HepG2 (cell line): ENCODE results near the gene KCNIP4. TPM values are rescaled to one million over a fixed set of nuclear protein-coding genes. Genes with fewer than 3 reads are reported as not detected.

Experiments used
- ATAC-seq: fragments of 200-7000 bp; cut with Tn5 transposase; 3 replicates; pipeline ENCODE4 v1.9.1; 2020; ENCODE audit warnings: mild to moderate bottlenecking, moderate library complexity
- BruUV-seq: library from RNA; stranded (reverse); fragments of 400-500 nt; replicated peaks from 2 replicates; lab custom pipeline; 2021; lab: Mats Ljungman, UMichigan
- CTCF ChIA-PET: fragments of 300-600 bp; formaldehyde crosslinking; extraction: SDS; loops from one replicate; lab custom pipeline; 2021; ENCODE audit warnings: low total read pairs, inconsistent platforms, low intra/inter-chr PET ratio; lab: Yijun Ruan, JAX
- POLR2A ChIA-PET: fragments of 350-600 bp; sonication (Branson Sonifier 250); formaldehyde crosslinking; loops from one replicate; lab custom pipeline; 2020; ENCODE audit warnings: antibody characterized with exemption, inconsistent platforms; lab: Yijun Ruan, JAX
- DNase-seq: peaks from one replicate; pipeline ENCODE4 v3.0.0-alpha.2; 2015; ENCODE audit warnings: low spot score
- FAIRE-seq: peaks from 3 replicates; lab custom pipeline; 2011; peaks lifted over from hg19 to GRCh38; lab: Jason Lieb, UNC
- H2AFZ ChIP-seq: one replicate; pipeline ENCODE4 v1.6.1; 2011; ENCODE audit warnings: low read length, inconsistent platforms
- H3K27ac ChIP-seq: fragments of 300-600 bp; 3 replicates; pipeline ENCODE4 v1.8.0; 2011; ENCODE audit warnings: mixed run types, mild to moderate bottlenecking, mixed read lengths, low read length, inconsistent platforms; ENCODE audit not compliant: insufficient read depth; ENCODE audit errors: extremely low read length
- H3K27me3 ChIP-seq, 2 experiments: fragments of 200-600 bp in 1 of 2; 2 replicates in 1 of 2; 3 replicates in 1 of 2; pipeline versions ENCODE4 v1.6.0 to v1.8.0; 2011; ENCODE audit warnings: low read length in 2 of 2, mild to moderate bottlenecking in 2 of 2, moderate library complexity in 2 of 2, inconsistent platforms in 1 of 2; ENCODE audit not compliant: insufficient read depth in 2 of 2, control insufficient read depth in 1 of 2
- H3K36me3 ChIP-seq, 2 experiments: fragments of 200-600 bp in 1 of 2; replicated peaks in 1 of 2; 2 replicates in 1 of 2; 3 replicates in 1 of 2; pipeline versions ENCODE4 v1.5.1 to v1.8.0; 2011; ENCODE audit warnings: low read length in 2 of 2, inconsistent platforms in 1 of 2; ENCODE audit not compliant: insufficient read depth in 2 of 2, control insufficient read depth in 1 of 2
- H3K4me1 ChIP-seq: 2 replicates; pipeline ENCODE4 v1.5.1; 2012; ENCODE audit warnings: low read length, inconsistent platforms; ENCODE audit not compliant: insufficient read depth
- H3K4me2 ChIP-seq: 2 replicates; pipeline ENCODE4 v1.6.0; 2011; ENCODE audit warnings: low read depth, low read length, inconsistent platforms
- H3K4me3 ChIP-seq, 3 experiments: fragments of 200-600 bp in 1 of 3; sonication (generic), shearing (Covaris generic) in 1 of 3; replicated peaks in 1 of 3; 2 replicates each; pipeline ENCODE4 v1.5.1; 2011 to 2016; ENCODE audit warnings: low read length in 3 of 3, inconsistent platforms in 2 of 3, low read depth in 2 of 3, mild to moderate bottlenecking in 2 of 3, control low read depth in 1 of 3, mixed read lengths in 1 of 3; ENCODE audit not compliant: insufficient read depth in 1 of 3
- H3K79me2 ChIP-seq: one replicate; pipeline ENCODE4 v1.6.1; 2011; ENCODE audit warnings: low read length, inconsistent platforms; ENCODE audit not compliant: insufficient read depth
- H3K9ac ChIP-seq: 2 replicates; pipeline ENCODE4 v1.6.0; 2011; ENCODE audit warnings: mild to moderate bottlenecking, low read depth, low read length, inconsistent platforms; ENCODE audit not compliant: insufficient read depth
- H3K9me3 ChIP-seq: 2 replicates; pipeline ENCODE4 v1.5.1; 2012; ENCODE audit warnings: mild to moderate bottlenecking, low read length
- H4K20me1 ChIP-seq: 2 replicates; pipeline ENCODE4 v1.6.0; 2011; ENCODE audit warnings: inconsistent platforms, mild to moderate bottlenecking, low read length, moderate library complexity; ENCODE audit not compliant: insufficient read depth
- FOXA1 ChIP-seq, 2 experiments: fragments of 450-650 bp in 1 of 2; sonication (generic) in 1 of 2; formaldehyde crosslinking in 1 of 2; IDR thresholded peaks; 2 replicates each; pipeline versions ENCODE4 v1.4.0 to v1.6.1; 2016 to 2020; ENCODE audit warnings: missing genetic modification reagents in 1 of 2
- RAD51 ChIP-seq: fragments of 450-650 bp; IDR thresholded peaks from 2 replicates; pipeline ENCODE4 v1.6.1; 2016; ENCODE audit warnings: borderline replicate concordance
- RBM39 ChIP-seq: fragments of 200-400 bp; formaldehyde crosslinking; IDR thresholded peaks from one replicate; pipeline ENCODE4 v1.6.1; 2018; ENCODE audit warnings: antibody characterized with exemption, mild to moderate bottlenecking, low read depth, low read length; ENCODE audit not compliant: poor library complexity, severe bottlenecking
- ZNF570 ChIP-seq: sonication (generic); formaldehyde crosslinking; IDR thresholded peaks from 2 replicates; pipeline ENCODE4 v1.4.0; 2020; ENCODE audit warnings: mild to moderate bottlenecking, missing genetic modification reagents, borderline replicate concordance
- WGBS: methylation state at CpG from one replicate; pipeline ENCODE4 v1.1.6; 2017; ENCODE audit warnings: low lambda C conversion rate; 5-methylcytosine and 5-hydroxymethylcytosine counted together
- in situ Hi-C: cut with HindIII; loops from 2 replicates; pipeline ENCODE4 v1.10.0; 2017; ENCODE audit warnings: low pct_unique_long_range_greater_than_20kb; ENCODE audit not compliant: extremely low pct_ligation_motif_present
- intact Hi-C: fragments of 100-400 bp; cut with micrococcal nuclease; formaldehyde crosslinking; loops from one replicate; pipeline ENCODE4 v1.10.0; 2022; ENCODE audit not compliant: unreplicated experiment
- polyA plus RNA-seq, 8 experiments: library from polyadenylated mRNA; depleted of rRNA in 3 of 8; stranded (reverse) in 7 of 8; unstranded in 1 of 8; fragments of >200 nt; fragmentation: Illumina TruSeq in 4 of 8; extraction: Trizol in 4 of 8; gene quantifications; 2 replicates each; pipeline versions ENCODE4 v1.2.1 to v1.2.3, GENCODE V29; 2011 to 2016; ENCODE audit warnings: low read depth in 4 of 8, missing spikeins in 1 of 8, mixed read lengths in 1 of 8; ENCODE audit not compliant: insufficient read depth in 1 of 8
- total RNA-seq, 5 experiments: library from RNA; depleted of rRNA; stranded (reverse); fragments of >200 nt; fragmentation: Illumina TruSeq; extraction: Trizol; gene quantifications; 2 replicates each; pipeline ENCODE4 v1.2.3, GENCODE V29; 2016; ENCODE audit warnings: low read depth in 1 of 5
- TF ChIP-seq, protein P1 (sequence below): sonication (generic); formaldehyde crosslinking; conservative IDR thresholded peaks from 2 replicates; pipeline ENCODE4 v1.4.0; 2020; ENCODE audit warnings: missing genetic modification reagents

Gene KCNIP4
- total and polyA plus RNA-seq, 2 of the 13 experiments (the other 11 are each of a cell fraction or from before 2014, with no cell fraction given): 0.09 TPM; not detected in 1

DNA sequence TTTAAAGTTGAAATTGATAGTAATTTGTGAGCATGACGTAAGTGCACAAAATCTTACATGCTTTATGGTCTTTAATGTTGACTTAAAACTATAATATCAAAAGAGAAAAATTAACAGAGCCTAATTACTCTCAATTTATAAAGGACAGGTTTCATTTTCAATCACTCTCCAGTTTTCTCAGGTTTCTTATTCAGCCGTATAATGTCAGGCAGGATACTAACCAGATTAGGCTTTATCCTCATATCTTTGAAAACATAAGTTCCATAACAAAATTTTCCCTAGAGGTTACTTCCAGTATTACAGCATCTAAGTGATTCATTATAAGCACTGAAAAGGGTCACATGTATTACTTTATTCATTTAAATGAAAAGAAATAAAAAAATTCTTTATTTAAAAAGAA is 756.2 kb downstream of the KCNIP4 start:
- no peak overlapping the region for H3K27ac ChIP-seq
- 64% methylated on average over 2 of the region's 2 CpGs for WGBS
- no peak overlapping the region for H3K4me2 ChIP-seq
- no peak for FAIRE-seq
- no peak overlapping the region for H2AFZ ChIP-seq
- H3K27me3 ChIP-seq: no peaks in the 10 kb centered on the region; a peak in 1 of 5 replicates
- no peak overlapping the region for H3K4me3 ChIP-seq
- H3K9ac ChIP-seq: no peak overlapping the region
- H3K9me3 ChIP-seq: peaks cover 24% of the 10 kb centered on the region; the same call in 1 of the 2 replicates
- CTCF ChIA-PET: no interaction called here
- intact Hi-C loops (no loop called here), in situ Hi-C loops (no loop called here)
- no peaks in the 10 kb centered on the region for H3K4me1 ChIP-seq
- no peaks in the 10 kb centered on the region for H3K36me3 ChIP-seq
- BruUV-seq: no TSS peak
- no peak for ATAC-seq
- H4K20me1 ChIP-seq: no peaks in the 10 kb centered on the region
- H3K79me2 ChIP-seq: no peaks in the 10 kb centered on the region
- TF ChIP-seq ZNF570 (CRISPR knock-in tag): no peak
- no peak for DNase-seq
- POLR2A ChIA-PET: no interaction called here

DNA sequence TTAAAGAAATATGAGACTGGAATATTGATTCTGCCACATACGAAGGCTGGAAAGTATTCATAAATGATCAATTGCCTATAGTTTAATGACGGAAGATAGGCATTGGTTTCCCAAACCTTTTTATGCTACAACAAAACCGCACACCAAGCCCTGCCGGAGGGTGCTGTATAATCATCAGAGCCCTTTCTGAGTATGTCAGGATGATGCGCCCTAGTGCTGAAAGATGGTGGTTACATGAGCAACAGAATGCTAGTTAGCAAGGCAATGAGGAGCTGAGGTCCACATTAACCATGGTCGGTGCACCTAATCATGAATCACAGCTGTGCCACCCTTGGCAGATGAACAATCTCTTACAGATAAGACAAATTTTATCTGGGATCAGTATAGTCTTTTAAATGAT is 757.3 kb downstream of the KCNIP4 start:
- H3K4me1 ChIP-seq: no peaks in the 10 kb centered on the region
- FAIRE-seq (no peak), ATAC-seq (no peak), DNase-seq (no peak)
- ChIA-PET POLR2A (no interaction called here), CTCF (no interaction called here)
- no peak overlapping the region for H3K27ac ChIP-seq
- no peak overlapping the region for H3K4me2 ChIP-seq
- in situ Hi-C loops (no loop called here), intact Hi-C loops (no loop called here)
- H2AFZ ChIP-seq: no peak overlapping the region
- H3K79me2 ChIP-seq: no peaks in the 10 kb centered on the region
- H3K9ac ChIP-seq: no peak overlapping the region
- no peaks in the 10 kb centered on the region for H3K36me3 ChIP-seq
- 63% methylated on average over 6 of the region's 6 CpGs for WGBS
- TF ChIP-seq, protein P1, sequence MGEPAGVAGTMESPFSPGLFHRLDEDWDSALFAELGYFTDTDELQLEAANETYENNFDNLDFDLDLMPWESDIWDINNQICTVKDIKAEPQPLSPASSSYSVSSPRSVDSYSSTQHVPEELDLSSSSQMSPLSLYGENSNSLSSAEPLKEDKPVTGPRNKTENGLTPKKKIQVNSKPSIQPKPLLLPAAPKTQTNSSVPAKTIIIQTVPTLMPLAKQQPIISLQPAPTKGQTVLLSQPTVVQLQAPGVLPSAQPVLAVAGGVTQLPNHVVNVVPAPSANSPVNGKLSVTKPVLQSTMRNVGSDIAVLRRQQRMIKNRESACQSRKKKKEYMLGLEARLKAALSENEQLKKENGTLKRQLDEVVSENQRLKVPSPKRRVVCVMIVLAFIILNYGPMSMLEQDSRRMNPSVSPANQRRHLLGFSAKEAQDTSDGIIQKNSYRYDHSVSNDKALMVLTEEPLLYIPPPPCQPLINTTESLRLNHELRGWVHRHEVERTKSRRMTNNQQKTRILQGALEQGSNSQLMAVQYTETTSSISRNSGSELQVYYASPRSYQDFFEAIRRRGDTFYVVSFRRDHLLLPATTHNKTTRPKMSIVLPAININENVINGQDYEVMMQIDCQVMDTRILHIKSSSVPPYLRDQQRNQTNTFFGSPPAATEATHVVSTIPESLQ: no peak
- TF ChIP-seq RAD51 (no peak), RBM39 (no peak), FOXA1 (IDR thresholded peaks at IDR 0.05) (no peak), FOXA1 (CRISPR knock-in tag; IDR thresholded peaks at IDR 0.05) (no peak)
- BruUV-seq: no TSS peak
- H3K27me3 ChIP-seq: no peaks in the 10 kb centered on the region; a peak in 1 of 5 replicates
- H3K4me3 ChIP-seq: no peak overlapping the region
- H3K9me3 ChIP-seq: peaks cover 26% of the 10 kb centered on the region; the same call in 1 of the 2 replicates
- no peaks in the 10 kb centered on the region for H4K20me1 ChIP-seq
